ENCODE data around the gene ZNF587B.
"Not testable (repeated sequence)": the region's sequence is repeated elsewhere in the genome, so short reads cannot be mapped to it uniquely, and the experiment has no call there.

Gene ZNF587B

DNA sequence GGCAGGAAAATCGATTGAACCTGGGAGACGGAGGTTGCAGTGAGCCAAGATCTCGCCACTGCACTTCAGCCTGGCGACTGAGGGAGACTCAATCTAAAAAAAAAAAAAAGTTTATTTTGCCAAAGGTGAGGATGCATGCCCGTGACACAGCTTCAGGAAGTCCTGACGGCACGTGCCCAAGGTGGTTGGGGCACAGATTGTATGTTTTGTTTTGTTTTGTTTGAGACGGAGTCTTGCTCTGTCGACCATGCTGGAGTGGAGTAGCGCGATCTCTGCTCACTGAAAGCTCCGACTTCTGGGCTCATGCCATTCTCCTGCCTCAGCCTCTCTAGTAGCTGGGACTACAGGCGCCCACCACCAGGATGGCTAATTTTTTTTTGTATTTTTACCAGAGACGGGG lies 12.1 kb upstream of the ZNF587B start:
- Histone ChIP-seq H3K27ac (ENCODE audit: low read depth, low read length) (no peak overlapping the region), H3K4me3 (ENCODE audit: low read depth in 1 of 5, low read length in 5 of 5) (no peak overlapping the region), H3K36me3 (ENCODE audit: control insufficient read depth in 5 of 5, insufficient read depth in 5 of 5, low read length in 5 of 5) (no peaks in the 10 kb centered on the region), H3K4me1 (ENCODE audit: control insufficient read depth in 5 of 5, insufficient read depth in 5 of 5, low read length in 5 of 5) (peaks cover 3 to 35% (median 32%) of the 10 kb centered on the region in 5 donors), H3K9ac (ENCODE audit: low read length in 5 of 5) (no peak overlapping the region), H3K9me3 (ENCODE audit: control insufficient read depth in 5 of 5, low read length in 5 of 5) (no peaks in the 10 kb centered on the region), H3K27me3 (ENCODE audit: control insufficient read depth in 5 of 5, insufficient read depth in 4 of 5, low read length in 5 of 5) (no peaks in the 10 kb centered on the region)

GRCh38 chr19:57818378-57818777 lies 11.7 kb upstream of the ZNF587B start:
- no peaks in the 10 kb centered on the region for H3K9me3 ChIP-seq (ENCODE audit: control insufficient read depth in 5 of 5, low read length in 5 of 5)
- H3K4me3 ChIP-seq (ENCODE audit: low read depth in 1 of 5, low read length in 5 of 5) = no peak overlapping the region
- H3K27ac ChIP-seq (ENCODE audit: low read depth, low read length) = no peak overlapping the region
- H3K36me3 ChIP-seq (ENCODE audit: control insufficient read depth in 5 of 5, insufficient read depth in 5 of 5, low read length in 5 of 5) = no peaks in the 10 kb centered on the region
- no peak overlapping the region for H3K9ac ChIP-seq (ENCODE audit: low read length in 5 of 5)
- peaks cover 3 to 35% (median 32%) of the 10 kb centered on the region in 5 donors for H3K4me1 ChIP-seq (ENCODE audit: control insufficient read depth in 5 of 5, insufficient read depth in 5 of 5, low read length in 5 of 5)
- no peaks in the 10 kb centered on the region for H3K27me3 ChIP-seq (ENCODE audit: control insufficient read depth in 5 of 5, insufficient read depth in 4 of 5, low read length in 5 of 5)

DNA sequence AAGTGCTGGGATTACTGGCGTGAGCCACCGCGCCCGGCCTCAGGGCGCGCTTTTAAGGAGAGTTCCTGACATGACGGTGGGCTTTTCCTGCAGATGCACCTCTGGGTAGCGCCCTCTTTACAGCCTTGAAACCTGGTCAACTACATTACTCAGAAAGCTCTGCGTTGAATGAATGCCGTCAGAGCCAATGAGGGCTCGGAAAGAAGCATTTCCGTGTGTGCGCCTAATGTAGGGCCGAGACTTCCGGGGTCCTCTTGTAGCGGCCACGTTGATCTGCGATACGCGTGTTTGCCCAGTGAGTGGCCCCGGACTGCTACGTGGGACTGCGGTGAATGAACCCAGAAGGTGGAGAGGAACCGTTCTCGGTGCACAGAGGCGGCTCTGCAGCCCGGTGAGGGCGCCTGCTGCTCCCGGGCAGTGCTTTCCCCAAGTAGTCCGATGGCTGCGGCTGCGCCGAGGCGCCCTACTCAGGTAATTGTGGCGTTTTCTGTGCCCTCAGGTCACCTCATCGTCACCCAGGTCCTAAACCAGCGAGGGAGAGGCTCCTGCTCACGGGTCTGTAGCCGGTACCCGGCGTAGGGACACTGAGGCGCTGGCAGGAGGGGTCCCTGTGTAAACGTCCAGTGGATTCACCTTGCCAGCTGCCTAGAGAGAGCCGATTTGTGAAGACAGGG lies 10.5 kb upstream of the ZNF587B start:
- Histone ChIP-seq H3K4me3 (ENCODE audit: low read depth in 1 of 5, low read length in 5 of 5) (peak overlapping the region; percentile 86 to 99 (median 97)), H3K4me1 (ENCODE audit: control insufficient read depth in 5 of 5, insufficient read depth in 5 of 5, low read length in 5 of 5) (peaks cover 0 to 23% (median 21%) of the 10 kb centered on the region in 5 donors), H3K27ac (ENCODE audit: low read depth, low read length) (peak overlapping the region; percentile 80)

GRCh38 chr19:57820599-57820998 lies 9.5 kb upstream of the ZNF587B start:
- no peaks in the 10 kb centered on the region for H3K36me3 ChIP-seq (ENCODE audit: control insufficient read depth in 5 of 5, insufficient read depth in 5 of 5, low read length in 5 of 5)
- H3K9me3 ChIP-seq (ENCODE audit: control insufficient read depth in 5 of 5, low read length in 5 of 5) = no peaks in the 10 kb centered on the region
- no peak overlapping the region for H3K27ac ChIP-seq (ENCODE audit: low read depth, low read length)

More for the DNA sequence above, 10.5 kb upstream of the ZNF587B start:
- Histone ChIP-seq H3K27me3 (ENCODE audit: control insufficient read depth in 5 of 5, insufficient read depth in 4 of 5, low read length in 5 of 5) (no peaks in the 10 kb centered on the region), H3K9ac (ENCODE audit: low read length in 5 of 5) (peak overlapping the region; percentile 72 to 100 (median 98)), H3K9me3 (ENCODE audit: control insufficient read depth in 5 of 5, low read length in 5 of 5) (no peaks in the 10 kb centered on the region), H3K36me3 (ENCODE audit: control insufficient read depth in 5 of 5, insufficient read depth in 5 of 5, low read length in 5 of 5) (no peaks in the 10 kb centered on the region)

GRCh38 chr19:57821095-57821494 lies 9.0 kb upstream of the ZNF587B start:
- not testable (repeated sequence) for H3K27ac ChIP-seq (ENCODE audit: low read depth, low read length); H3K9me3 ChIP-seq (ENCODE audit: control insufficient read depth in 5 of 5, low read length in 5 of 5); H3K27me3 ChIP-seq (ENCODE audit: control insufficient read depth in 5 of 5, insufficient read depth in 4 of 5, low read length in 5 of 5); H3K36me3 ChIP-seq (ENCODE audit: control insufficient read depth in 5 of 5, insufficient read depth in 5 of 5, low read length in 5 of 5)
- peak overlapping the region in 2 of 5 donors; percentile 72 to 100 for H3K9ac ChIP-seq (ENCODE audit: low read length in 5 of 5)
- peak overlapping the region in 1 of 5 donors; percentile 97 for H3K4me3 ChIP-seq (ENCODE audit: low read depth in 1 of 5, low read length in 5 of 5)
- H3K4me1 ChIP-seq (ENCODE audit: control insufficient read depth in 5 of 5, insufficient read depth in 5 of 5, low read length in 5 of 5) = peaks cover 0 to 17% (median 15%) of the 10 kb centered on the region in 5 donors

More at GRCh38 chr19:57820599-57820998, 9.5 kb upstream of the ZNF587B start:
- Histone ChIP-seq H3K4me3 (ENCODE audit: low read depth in 1 of 5, low read length in 5 of 5) (peak overlapping the region; percentile 86 to 99 (median 97)), H3K27me3 (ENCODE audit: control insufficient read depth in 5 of 5, insufficient read depth in 4 of 5, low read length in 5 of 5) (no peaks in the 10 kb centered on the region), H3K4me1 (ENCODE audit: control insufficient read depth in 5 of 5, insufficient read depth in 5 of 5, low read length in 5 of 5) (peaks cover 0 to 17% (median 15%) of the 10 kb centered on the region in 5 donors), H3K9ac (ENCODE audit: low read length in 5 of 5) (peak overlapping the region in 4 of 5 donors; percentile 72 to 100 (median 98))

DNA sequence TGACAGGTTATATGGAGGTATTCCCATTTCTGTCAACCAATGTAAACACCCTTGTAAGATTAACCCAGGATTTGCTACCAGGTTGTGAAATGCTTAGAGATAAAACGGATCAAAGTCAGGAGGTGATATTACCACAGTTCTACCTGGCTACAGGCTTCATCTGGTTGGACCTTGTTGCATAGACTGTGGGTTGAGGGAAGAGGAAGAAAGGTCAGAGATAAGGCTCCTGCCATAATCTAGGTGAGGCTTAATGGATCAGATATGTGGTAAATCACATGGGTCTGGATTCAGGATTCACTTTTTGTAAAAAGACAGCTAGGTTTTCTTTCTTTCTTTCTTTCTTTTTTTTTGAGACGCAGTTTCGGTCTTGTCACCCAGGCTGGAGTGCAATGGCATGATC lies 8.6 kb upstream of the ZNF587B start:
- H3K27ac ChIP-seq (ENCODE audit: low read depth, low read length); H3K9ac ChIP-seq (ENCODE audit: low read length in 5 of 5); H3K9me3 ChIP-seq (ENCODE audit: control insufficient read depth in 5 of 5, low read length in 5 of 5); H3K36me3 ChIP-seq (ENCODE audit: control insufficient read depth in 5 of 5, insufficient read depth in 5 of 5, low read length in 5 of 5); H3K4me3 ChIP-seq (ENCODE audit: low read depth in 1 of 5, low read length in 5 of 5); H3K27me3 ChIP-seq (ENCODE audit: control insufficient read depth in 5 of 5, insufficient read depth in 4 of 5, low read length in 5 of 5): not testable (repeated sequence)
- peaks cover 0 to 17% (median 15%) of the 10 kb centered on the region in 5 donors for H3K4me1 ChIP-seq (ENCODE audit: control insufficient read depth in 5 of 5, insufficient read depth in 5 of 5, low read length in 5 of 5)

DNA sequence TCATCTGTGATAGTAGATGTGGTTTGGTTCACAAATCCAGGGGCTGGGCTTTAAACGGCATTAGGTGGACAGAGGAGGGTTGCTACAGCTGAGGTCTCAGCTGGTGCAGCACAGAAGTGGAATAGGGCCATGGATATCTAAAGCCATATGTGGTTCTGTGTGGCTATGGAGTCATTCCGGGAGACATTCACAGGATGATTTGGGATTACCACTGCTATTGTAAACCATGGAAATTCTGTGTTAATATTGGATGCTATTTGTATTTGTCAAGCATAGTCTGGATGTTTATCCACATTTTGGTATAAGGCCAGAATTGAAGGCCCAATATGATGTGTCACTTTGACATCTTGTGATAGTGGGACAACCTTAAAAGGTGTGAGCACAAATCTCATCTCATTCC lies 6.9 kb upstream of the ZNF587B start:
- H3K9ac ChIP-seq (ENCODE audit: low read length in 5 of 5); H3K9me3 ChIP-seq (ENCODE audit: control insufficient read depth in 5 of 5, low read length in 5 of 5); H3K36me3 ChIP-seq (ENCODE audit: control insufficient read depth in 5 of 5, insufficient read depth in 5 of 5, low read length in 5 of 5); H3K27ac ChIP-seq (ENCODE audit: low read depth, low read length); H3K4me3 ChIP-seq (ENCODE audit: low read depth in 1 of 5, low read length in 5 of 5); H3K27me3 ChIP-seq (ENCODE audit: control insufficient read depth in 5 of 5, insufficient read depth in 4 of 5, low read length in 5 of 5): not testable (repeated sequence)
- peaks cover 0 to 17% (median 15%) of the 10 kb centered on the region in 5 donors for H3K4me1 ChIP-seq (ENCODE audit: control insufficient read depth in 5 of 5, insufficient read depth in 5 of 5, low read length in 5 of 5)

DNA sequence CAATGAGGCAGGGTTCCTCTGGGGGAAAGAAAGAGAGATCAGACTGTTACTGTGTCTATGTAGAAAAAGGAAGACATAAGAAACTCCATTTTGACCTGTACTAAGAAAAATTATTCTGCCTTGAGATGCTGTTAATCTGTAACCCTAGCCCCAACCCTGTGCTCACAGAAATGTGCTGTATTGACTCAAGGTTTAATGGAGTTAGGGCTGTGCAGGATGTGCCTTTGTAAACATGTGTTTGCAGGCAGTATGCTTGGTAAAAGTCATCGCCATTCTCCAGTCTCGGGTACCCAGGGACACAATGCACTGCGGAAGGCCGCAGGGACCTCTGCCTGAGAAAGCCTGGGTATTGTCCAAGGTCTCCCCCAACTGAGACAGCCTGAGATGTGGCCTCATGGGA lies 6.5 kb upstream of the ZNF587B start:
- H3K27ac ChIP-seq (ENCODE audit: low read depth, low read length); H3K27me3 ChIP-seq (ENCODE audit: control insufficient read depth in 5 of 5, insufficient read depth in 4 of 5, low read length in 5 of 5); H3K9me3 ChIP-seq (ENCODE audit: control insufficient read depth in 5 of 5, low read length in 5 of 5); H3K4me3 ChIP-seq (ENCODE audit: low read depth in 1 of 5, low read length in 5 of 5); H3K9ac ChIP-seq (ENCODE audit: low read length in 5 of 5); H3K36me3 ChIP-seq (ENCODE audit: control insufficient read depth in 5 of 5, insufficient read depth in 5 of 5, low read length in 5 of 5): not testable (repeated sequence)
- peaks cover 0 to 17% (median 15%) of the 10 kb centered on the region in 5 donors for H3K4me1 ChIP-seq (ENCODE audit: control insufficient read depth in 5 of 5, insufficient read depth in 5 of 5, low read length in 5 of 5)

DNA sequence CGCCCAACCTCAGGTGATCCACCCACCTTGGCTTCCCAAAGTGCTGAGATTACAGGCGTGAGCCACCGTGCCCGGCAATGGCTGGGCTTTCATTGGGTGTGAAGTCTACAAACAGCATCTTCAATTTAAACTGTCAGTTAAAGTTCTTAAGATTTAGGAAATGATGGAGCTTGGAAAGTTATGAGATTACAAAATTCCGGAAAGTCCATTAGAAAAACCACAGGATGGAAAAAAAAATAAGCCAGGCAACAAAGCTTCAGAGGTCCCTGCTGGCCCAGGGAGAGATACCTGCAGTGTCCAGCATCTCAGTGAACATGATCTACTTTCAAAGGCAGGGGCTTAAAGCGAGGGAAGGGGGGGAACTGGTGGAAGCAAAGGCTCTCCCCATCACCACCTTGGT lies 4.6 kb upstream of the ZNF587B start:
- H3K27ac ChIP-seq (ENCODE audit: low read depth, low read length) = no peak overlapping the region
- no peak overlapping the region for H3K9ac ChIP-seq (ENCODE audit: low read length in 5 of 5)
- no peaks in the 10 kb centered on the region for H3K36me3 ChIP-seq (ENCODE audit: control insufficient read depth in 5 of 5, insufficient read depth in 5 of 5, low read length in 5 of 5)
- H3K27me3 ChIP-seq (ENCODE audit: control insufficient read depth in 5 of 5, insufficient read depth in 4 of 5, low read length in 5 of 5) = no peaks in the 10 kb centered on the region
- no peak overlapping the region for H3K4me3 ChIP-seq (ENCODE audit: low read depth in 1 of 5, low read length in 5 of 5)
- no peaks in the 10 kb centered on the region for H3K9me3 ChIP-seq (ENCODE audit: control insufficient read depth in 5 of 5, low read length in 5 of 5)
- H3K4me1 ChIP-seq (ENCODE audit: control insufficient read depth in 5 of 5, insufficient read depth in 5 of 5, low read length in 5 of 5) = peaks cover 0 to 11% (median 10%) of the 10 kb centered on the region in 5 donors

- Histone ChIP-seq H3K36me3 (ENCODE audit: control insufficient read depth in 5 of 5, insufficient read depth in 5 of 5, low read length in 5 of 5) (no peaks in the 10 kb centered on the region), H3K4me3 (ENCODE audit: low read depth in 1 of 5, low read length in 5 of 5) (no peak overlapping the region), H3K9me3 (ENCODE audit: control insufficient read depth in 5 of 5, low read length in 5 of 5) (no peaks in the 10 kb centered on the region), H3K27ac (ENCODE audit: low read depth, low read length) (no peak overlapping the region), H3K4me1 (ENCODE audit: control insufficient read depth in 5 of 5, insufficient read depth in 5 of 5, low read length in 5 of 5) (peaks cover 0 to 7% (median 6%) of the 10 kb centered on the region in 5 donors), H3K27me3 (ENCODE audit: control insufficient read depth in 5 of 5, insufficient read depth in 4 of 5, low read length in 5 of 5) (no peaks in the 10 kb centered on the region), H3K9ac (ENCODE audit: low read length in 5 of 5) (no peak overlapping the region)
Measured at GRCh38 chr19:57829316-57829715, 783 bp upstream of the ZNF587B start.
